ENCODE data around the gene SLC25A22. TPM values are rescaled to one million over a fixed set of nuclear protein-coding genes. Genes with fewer than 3 reads are reported as not detected.
A peak's percentile ranks its signal among the peaks of the same experiment; 100 is the strongest.

The SLC25A22 gene
- total and polyA plus RNA-seq, 9 of the 15 experiments (the other 6 are each of a cell fraction or from before 2014, with no cell fraction given): 0.41 to 55.4 (median 11.4) TPM

DNA sequence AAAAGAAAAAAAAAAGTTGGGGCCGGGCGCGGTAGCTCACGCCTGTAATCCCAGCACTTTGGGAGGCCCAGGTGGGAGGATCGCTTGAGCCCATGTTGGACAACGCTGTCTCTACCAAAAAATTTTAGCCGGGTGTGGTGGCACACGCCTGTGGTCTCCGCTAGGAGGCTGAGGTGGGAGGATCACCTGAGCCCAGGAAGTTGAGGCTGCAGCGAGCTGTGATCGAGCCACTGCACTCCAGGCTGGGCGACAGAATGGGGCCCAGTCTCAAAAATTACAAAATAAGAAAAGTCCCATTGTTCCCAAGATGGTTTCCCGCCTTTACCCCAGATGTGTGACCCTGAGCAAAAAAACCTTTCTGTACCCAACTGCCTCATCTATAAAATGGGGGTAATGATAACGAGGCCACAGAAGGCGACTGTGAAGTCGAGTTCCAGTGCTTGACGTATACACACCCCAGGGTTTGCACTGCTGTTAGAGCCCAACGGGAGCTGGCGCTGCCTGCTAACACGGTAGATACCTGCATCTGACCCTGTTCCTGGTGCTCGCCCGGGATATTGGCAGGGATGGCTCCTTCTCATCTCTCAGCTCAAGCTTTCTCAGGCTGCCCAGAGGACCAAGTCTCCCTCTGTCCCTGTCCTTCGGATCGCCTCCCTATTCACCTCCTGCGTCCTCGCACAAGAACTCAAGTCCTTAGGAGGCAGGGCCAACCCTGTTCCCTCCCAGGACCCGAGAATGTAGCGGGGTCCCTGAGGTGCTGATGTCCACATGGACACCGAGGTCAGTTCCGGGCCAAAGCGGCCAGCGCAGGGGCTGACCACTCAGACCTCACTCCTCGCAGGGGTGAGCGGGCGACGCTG, 10.6 kb upstream of the SLC25A22 start (continued):
- no peak for TF ChIP-seq PURB (CRISPR knock-in tag; IDR thresholded peaks at IDR 0.05; ENCODE audit: low read depth)
- TF ChIP-seq CREB1 (IDR thresholded peaks at IDR 0.05): no peak
- no peak for TF ChIP-seq CREB1 (CRISPR knock-in tag; IDR thresholded peaks at IDR 0.05)
- TF ChIP-seq RBM15 (IDR thresholded peaks at IDR 0.05; ENCODE audit: insufficient read depth, low read length): no peak
- TF ChIP-seq MTA3 (IDR thresholded peaks at IDR 0.05; ENCODE audit: borderline replicate concordance): no peak
- TF ChIP-seq ZNF77 (CRISPR knock-in tag; IDR thresholded peaks at IDR 0.05): no peak
- no peak for TF ChIP-seq THRAP3 (IDR thresholded peaks at IDR 0.05; ENCODE audit: borderline replicate concordance)
- no peak for TF ChIP-seq PHF21A (IDR thresholded peaks at IDR 0.05; ENCODE audit: borderline replicate concordance, low read depth)
- TF ChIP-seq, protein P1, sequence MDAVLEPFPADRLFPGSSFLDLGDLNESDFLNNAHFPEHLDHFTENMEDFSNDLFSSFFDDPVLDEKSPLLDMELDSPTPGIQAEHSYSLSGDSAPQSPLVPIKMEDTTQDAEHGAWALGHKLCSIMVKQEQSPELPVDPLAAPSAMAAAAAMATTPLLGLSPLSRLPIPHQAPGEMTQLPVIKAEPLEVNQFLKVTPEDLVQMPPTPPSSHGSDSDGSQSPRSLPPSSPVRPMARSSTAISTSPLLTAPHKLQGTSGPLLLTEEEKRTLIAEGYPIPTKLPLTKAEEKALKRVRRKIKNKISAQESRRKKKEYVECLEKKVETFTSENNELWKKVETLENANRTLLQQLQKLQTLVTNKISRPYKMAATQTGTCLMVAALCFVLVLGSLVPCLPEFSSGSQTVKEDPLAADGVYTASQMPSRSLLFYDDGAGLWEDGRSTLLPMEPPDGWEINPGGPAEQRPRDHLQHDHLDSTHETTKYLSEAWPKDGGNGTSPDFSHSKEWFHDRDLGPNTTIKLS (IDR thresholded peaks at IDR 0.05; ENCODE audit: borderline replicate concordance, low read depth): no peak
- TF ChIP-seq, protein P2, sequence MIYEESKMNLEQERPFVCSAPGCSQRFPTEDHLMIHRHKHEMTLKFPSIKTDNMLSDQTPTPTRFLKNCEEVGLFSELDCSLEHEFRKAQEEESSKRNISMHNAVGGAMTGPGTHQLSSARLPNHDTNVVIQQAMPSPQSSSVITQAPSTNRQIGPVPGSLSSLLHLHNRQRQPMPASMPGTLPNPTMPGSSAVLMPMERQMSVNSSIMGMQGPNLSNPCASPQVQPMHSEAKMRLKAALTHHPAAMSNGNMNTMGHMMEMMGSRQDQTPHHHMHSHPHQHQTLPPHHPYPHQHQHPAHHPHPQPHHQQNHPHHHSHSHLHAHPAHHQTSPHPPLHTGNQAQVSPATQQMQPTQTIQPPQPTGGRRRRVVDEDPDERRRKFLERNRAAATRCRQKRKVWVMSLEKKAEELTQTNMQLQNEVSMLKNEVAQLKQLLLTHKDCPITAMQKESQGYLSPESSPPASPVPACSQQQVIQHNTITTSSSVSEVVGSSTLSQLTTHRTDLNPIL (CRISPR knock-in tag; IDR thresholded peaks at IDR 0.05): no peak
- TF ChIP-seq ZNF263 (CRISPR knock-in tag; IDR thresholded peaks at IDR 0.05; ENCODE audit: borderline replicate concordance): no peak
- no peak; the same call in none of the 2 replicates for TF ChIP-seq NR1H2 (CRISPR knock-in tag; IDR thresholded peaks at IDR 0.05)
- TF ChIP-seq, protein P3, sequence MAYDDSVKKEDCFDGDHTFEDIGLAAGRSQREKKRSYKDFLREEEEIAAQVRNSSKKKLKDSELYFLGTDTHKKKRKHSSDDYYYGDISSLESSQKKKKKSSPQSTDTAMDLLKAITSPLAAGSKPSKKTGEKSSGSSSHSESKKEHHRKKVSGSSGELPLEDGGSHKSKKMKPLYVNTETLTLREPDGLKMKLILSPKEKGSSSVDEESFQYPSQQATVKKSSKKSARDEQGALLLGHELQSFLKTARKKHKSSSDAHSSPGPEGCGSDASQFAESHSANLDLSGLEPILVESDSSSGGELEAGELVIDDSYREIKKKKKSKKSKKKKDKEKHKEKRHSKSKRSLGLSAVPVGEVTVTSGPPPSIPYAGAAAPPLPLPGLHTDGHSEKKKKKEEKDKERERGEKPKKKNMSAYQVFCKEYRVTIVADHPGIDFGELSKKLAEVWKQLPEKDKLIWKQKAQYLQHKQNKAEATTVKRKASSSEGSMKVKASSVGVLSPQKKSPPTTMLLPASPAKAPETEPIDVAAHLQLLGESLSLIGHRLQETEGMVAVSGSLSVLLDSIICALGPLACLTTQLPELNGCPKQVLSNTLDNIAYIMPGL (CRISPR knock-in tag; IDR thresholded peaks at IDR 0.05): 0 out of 2 replicates have a peak, but pooled peaks have one; percentile 49
- TF ChIP-seq SRSF3 (IDR thresholded peaks at IDR 0.05; ENCODE audit: insufficient read depth, low read length): no peak
- TF ChIP-seq MAFG (tag; conservative IDR thresholded peaks at IDR 0.05): no peak
- TF ChIP-seq, protein P4, sequence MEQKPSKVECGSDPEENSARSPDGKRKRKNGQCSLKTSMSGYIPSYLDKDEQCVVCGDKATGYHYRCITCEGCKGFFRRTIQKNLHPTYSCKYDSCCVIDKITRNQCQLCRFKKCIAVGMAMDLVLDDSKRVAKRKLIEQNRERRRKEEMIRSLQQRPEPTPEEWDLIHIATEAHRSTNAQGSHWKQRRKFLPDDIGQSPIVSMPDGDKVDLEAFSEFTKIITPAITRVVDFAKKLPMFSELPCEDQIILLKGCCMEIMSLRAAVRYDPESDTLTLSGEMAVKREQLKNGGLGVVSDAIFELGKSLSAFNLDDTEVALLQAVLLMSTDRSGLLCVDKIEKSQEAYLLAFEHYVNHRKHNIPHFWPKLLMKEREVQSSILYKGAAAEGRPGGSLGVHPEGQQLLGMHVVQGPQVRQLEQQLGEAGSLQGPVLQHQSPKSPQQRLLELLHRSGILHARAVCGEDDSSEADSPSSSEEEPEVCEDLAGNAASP (IDR thresholded peaks at IDR 0.05): no peak
- no peak for TF ChIP-seq NCOA2 (IDR thresholded peaks at IDR 0.05; ENCODE audit: partially characterized antibody in 2 of 2)
- TF ChIP-seq RBM39 (optimal IDR thresholded peaks at IDR 0.05; ENCODE audit: low read depth, low read length): no peak
- TF ChIP-seq ZNF584 (CRISPR knock-in tag; IDR thresholded peaks at IDR 0.05; ENCODE audit: low read depth): peak; percentile 0; the same call in 1 of the 2 replicates
- no peak for TF ChIP-seq L3MBTL2 (IDR thresholded peaks at IDR 0.05)
- TF ChIP-seq SOX6 (IDR thresholded peaks at IDR 0.05): no peak
- TF ChIP-seq RBM25 (IDR thresholded peaks at IDR 0.05; ENCODE audit: low read depth, low read length, severe bottlenecking): peak; percentile 62
- no peak for TF ChIP-seq FOSL1 (tag; conservative IDR thresholded peaks at IDR 0.05)

All from K562 (cell line).